ENCODE data around the gene COBL.

DNA sequence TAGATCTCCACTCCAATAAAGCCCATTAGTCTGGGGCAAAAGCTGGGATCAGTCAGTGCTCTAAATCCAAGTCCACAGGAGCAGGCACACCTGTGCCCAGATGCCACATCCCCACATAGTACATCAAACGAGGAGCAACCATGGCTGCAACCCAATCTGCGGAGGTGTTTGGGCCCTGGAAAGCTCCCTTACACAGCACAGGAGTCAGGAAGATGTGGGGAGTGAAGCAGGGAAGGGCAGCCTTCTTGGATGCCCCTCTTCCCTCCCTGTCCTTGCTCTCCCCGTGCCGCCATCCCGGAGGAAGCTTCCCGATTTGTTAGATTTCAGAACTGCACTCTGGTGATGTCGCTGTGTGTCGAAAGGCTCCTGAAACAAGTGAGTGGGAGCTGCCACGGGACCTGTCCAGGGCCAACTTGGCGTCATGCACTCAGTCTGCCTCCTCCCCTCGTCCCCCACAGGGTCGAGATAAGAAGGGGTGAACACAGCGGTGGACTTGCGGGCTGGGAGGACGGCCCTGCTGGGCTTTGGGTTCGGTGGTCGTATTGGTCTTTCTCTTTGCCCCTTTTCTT lies 303.3 kb downstream of the COBL start:
- no peak for TF ChIP-seq CHD1 (IDR thresholded peaks at IDR 0.05; ENCODE audit: low read depth, low read length)
- no peak for TF ChIP-seq KAT2A (conservative IDR thresholded peaks at IDR 0.05; ENCODE audit: control insufficient read depth, low read depth, low read length)
- TF ChIP-seq RFX5 (IDR thresholded peaks at IDR 0.05; ENCODE audit: low read depth, low read length) = no peak
- TF ChIP-seq EZH2 (IDR thresholded peaks at IDR 0.05; ENCODE audit: borderline replicate concordance, control insufficient read depth, low read depth, low read length) = no peak
- TF ChIP-seq PAX5 (IDR thresholded peaks at IDR 0.05; ENCODE audit: borderline replicate concordance, low read depth, low read length) = no peak
- no peak for TF ChIP-seq CTCF (IDR thresholded peaks at IDR 0.05 in 2 of 3, conservative IDR thresholded peaks at IDR 0.05 in 1 of 3; ENCODE audit: control insufficient read depth in 2 of 3, extremely low read depth in 1 of 3, insufficient read depth in 1 of 3, low read depth in 3 of 3, low read length in 3 of 3)
- no peak for TF ChIP-seq RB1 (IDR thresholded peaks at IDR 0.05; ENCODE audit: borderline replicate concordance)
- TF ChIP-seq ETV6 (conservative IDR thresholded peaks at IDR 0.05 in 1 of 2, IDR thresholded peaks at IDR 0.05 in 1 of 2; ENCODE audit: borderline replicate concordance in 1 of 2, low read depth in 1 of 2) = no peak
- TF ChIP-seq TBL1XR1 (IDR thresholded peaks at IDR 0.05; ENCODE audit: low read depth, low read length) = no peak
- TF ChIP-seq HCFC1 (IDR thresholded peaks at IDR 0.05; ENCODE audit: low read length) = no peak
- TF ChIP-seq SP1 (IDR thresholded peaks at IDR 0.05; ENCODE audit: low read depth, low read length) = no peak
- no peak for TF ChIP-seq TARDBP (IDR thresholded peaks at IDR 0.05; ENCODE audit: borderline replicate concordance)
- TF ChIP-seq, protein P1, sequence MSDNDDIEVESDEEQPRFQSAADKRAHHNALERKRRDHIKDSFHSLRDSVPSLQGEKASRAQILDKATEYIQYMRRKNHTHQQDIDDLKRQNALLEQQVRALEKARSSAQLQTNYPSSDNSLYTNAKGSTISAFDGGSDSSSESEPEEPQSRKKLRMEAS (IDR thresholded peaks at IDR 0.05; ENCODE audit: low read depth, low read length) = no peak
- no peak for TF ChIP-seq POLR2A (IDR thresholded peaks at IDR 0.05; ENCODE audit: low read depth, low read length)

All from GM12878 (cell line).